Measurements from ENCODE around the gene CDK18. TPM values are rescaled to one million over a fixed set of nuclear protein-coding genes. Genes with fewer than 3 reads are reported as not detected.

CDK18 gene
- total RNA-seq, 1 donor from 2014 or later, result 3.0 TPM

GRCh38 chr1:205537386-205538018 is 33.0 kb downstream of the CDK18 start:
- H3K36me3 Mint-ChIP-seq (ENCODE audit: unreplicated experiment), result no peaks in the 10 kb centered on the region
- DNase-seq (ENCODE audit: extremely low spot score, unreplicated experiment), result no peak

GRCh38 chr1:205538235-205538840 is 33.9 kb downstream of the CDK18 start:
- H3K9me3 Mint-ChIP-seq (ENCODE audit: unreplicated experiment), result no peaks in the 10 kb centered on the region
- peaks cover 26% of the 10 kb centered on the region for H3K27me3 Mint-ChIP-seq (ENCODE audit: unreplicated experiment)
- no peak for DNase-seq (ENCODE audit: extremely low spot score, unreplicated experiment)
- TF ChIP-seq CTCF (IDR thresholded peaks at IDR 0.05), result no peak
- H3K27ac Mint-ChIP-seq (ENCODE audit: unreplicated experiment), result no peak overlapping the region
- H3K4me1 Mint-ChIP-seq (ENCODE audit: unreplicated experiment), result peaks cover 2% of the 10 kb centered on the region
- no peak overlapping the region for H3K4me3 Mint-ChIP-seq (ENCODE audit: unreplicated experiment)
- no peaks in the 10 kb centered on the region for H3K36me3 Mint-ChIP-seq (ENCODE audit: unreplicated experiment)

More at GRCh38 chr1:205537386-205538018, 33.0 kb downstream of the CDK18 start:
- Mint-ChIP-seq H3K4me1 (ENCODE audit: unreplicated experiment) (peaks cover 2% of the 10 kb centered on the region), H3K4me3 (ENCODE audit: unreplicated experiment) (no peak overlapping the region), H3K27me3 (ENCODE audit: unreplicated experiment) (peaks cover 26% of the 10 kb centered on the region), H3K9me3 (ENCODE audit: unreplicated experiment) (no peaks in the 10 kb centered on the region), H3K27ac (ENCODE audit: unreplicated experiment) (no peak overlapping the region)
- no peak for TF ChIP-seq CTCF (IDR thresholded peaks at IDR 0.05)

- H3K36me3 Mint-ChIP-seq (ENCODE audit: unreplicated experiment), result no peaks in the 10 kb centered on the region
- H3K9me3 Mint-ChIP-seq (ENCODE audit: unreplicated experiment), result no peaks in the 10 kb centered on the region
- peaks cover 27% of the 10 kb centered on the region for H3K27me3 Mint-ChIP-seq (ENCODE audit: unreplicated experiment)
- TF ChIP-seq CTCF (IDR thresholded peaks at IDR 0.05), result no peak
- no peak overlapping the region for H3K4me3 Mint-ChIP-seq (ENCODE audit: unreplicated experiment)
- H3K4me1 Mint-ChIP-seq (ENCODE audit: unreplicated experiment), result peaks cover 7% of the 10 kb centered on the region
- DNase-seq (ENCODE audit: extremely low spot score, unreplicated experiment), result peak; percentile 63
- H3K27ac Mint-ChIP-seq (ENCODE audit: unreplicated experiment), result no peak overlapping the region
These were observed 36.9 kb downstream of the CDK18 start for GRCh38 chr1:205541161-205541886.

DNA sequence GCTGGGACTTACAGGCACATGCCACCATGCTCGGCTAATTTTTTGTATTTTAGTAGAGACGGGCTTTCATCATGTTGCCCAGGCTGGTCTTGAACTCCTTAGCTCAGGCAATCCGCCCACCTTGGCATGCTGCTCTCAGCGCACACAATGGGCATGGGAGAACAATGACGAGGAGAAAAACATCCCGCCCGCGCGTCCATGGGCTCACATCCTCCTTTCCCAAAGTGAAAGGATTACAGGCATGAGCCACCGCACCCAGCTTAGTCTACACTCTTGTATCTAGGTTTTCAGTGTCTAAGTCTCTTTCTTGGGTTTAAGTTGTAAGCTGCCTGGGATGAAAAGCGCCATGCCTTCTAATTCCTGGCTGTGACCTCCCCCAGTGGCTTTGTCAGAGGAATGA is 37.9 kb downstream of the CDK18 start:
- Mint-ChIP-seq H3K27me3 (ENCODE audit: unreplicated experiment) (peaks cover 28% of the 10 kb centered on the region), H3K9me3 (ENCODE audit: unreplicated experiment) (no peaks in the 10 kb centered on the region), H3K27ac (ENCODE audit: unreplicated experiment) (no peak overlapping the region), H3K4me3 (ENCODE audit: unreplicated experiment) (no peak overlapping the region), H3K36me3 (ENCODE audit: unreplicated experiment) (no peaks in the 10 kb centered on the region), H3K4me1 (ENCODE audit: unreplicated experiment) (peaks cover 6% of the 10 kb centered on the region)
- peak; percentile 66 for DNase-seq (ENCODE audit: extremely low spot score, unreplicated experiment)
- no peak for TF ChIP-seq CTCF (IDR thresholded peaks at IDR 0.05)

All from osteocyte (in vitro differentiated cells).